Suprapubic skin (tissue), 4 donors: ENCODE data around the gene GRPEL2.

Experiments
- EP300 ChIP-seq: sonication (generic); formaldehyde crosslinking; IDR thresholded peaks from one replicate; pipeline ENCODE4 v1.6.1; 2017; ENCODE audit warnings: antibody characterized with exemption
- POLR2A ChIP-seq, 2 donors: fragments of 450-650 bp; IDR thresholded peaks; one replicate each; pipeline ENCODE4 v1.6.1; 2017; ENCODE audit warnings: antibody characterized with exemption in 2 of 2, mild to moderate bottlenecking in 2 of 2, moderate library complexity in 2 of 2
- POLR2AphosphoS5 ChIP-seq, 3 donors: sonication (generic); formaldehyde crosslinking; IDR thresholded peaks; one replicate each; pipeline ENCODE4 v1.6.1; 2017; ENCODE audit warnings: antibody characterized with exemption in 3 of 3
- TF ChIP-seq, protein P1 (sequence below), 2 donors: fragments of 200-600 bp in 1 of 2; fragments of 450-650 bp in 1 of 2; sonication (generic) in 1 of 2; IDR thresholded peaks; one replicate each; pipeline ENCODE4 v1.5.1; 2016 to 2019; ENCODE audit warnings: antibody characterized with exemption in 2 of 2, mild to moderate bottlenecking in 1 of 2, moderate library complexity in 1 of 2

GRCh38 chr5:149309354-149309753, 35.9 kb upstream of the GRPEL2 start:
- TF ChIP-seq, protein P1, sequence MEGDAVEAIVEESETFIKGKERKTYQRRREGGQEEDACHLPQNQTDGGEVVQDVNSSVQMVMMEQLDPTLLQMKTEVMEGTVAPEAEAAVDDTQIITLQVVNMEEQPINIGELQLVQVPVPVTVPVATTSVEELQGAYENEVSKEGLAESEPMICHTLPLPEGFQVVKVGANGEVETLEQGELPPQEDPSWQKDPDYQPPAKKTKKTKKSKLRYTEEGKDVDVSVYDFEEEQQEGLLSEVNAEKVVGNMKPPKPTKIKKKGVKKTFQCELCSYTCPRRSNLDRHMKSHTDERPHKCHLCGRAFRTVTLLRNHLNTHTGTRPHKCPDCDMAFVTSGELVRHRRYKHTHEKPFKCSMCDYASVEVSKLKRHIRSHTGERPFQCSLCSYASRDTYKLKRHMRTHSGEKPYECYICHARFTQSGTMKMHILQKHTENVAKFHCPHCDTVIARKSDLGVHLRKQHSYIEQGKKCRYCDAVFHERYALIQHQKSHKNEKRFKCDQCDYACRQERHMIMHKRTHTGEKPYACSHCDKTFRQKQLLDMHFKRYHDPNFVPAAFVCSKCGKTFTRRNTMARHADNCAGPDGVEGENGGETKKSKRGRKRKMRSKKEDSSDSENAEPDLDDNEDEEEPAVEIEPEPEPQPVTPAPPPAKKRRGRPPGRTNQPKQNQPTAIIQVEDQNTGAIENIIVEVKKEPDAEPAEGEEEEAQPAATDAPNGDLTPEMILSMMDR (IDR thresholded peaks at IDR 0.05), result no peak
- TF ChIP-seq POLR2AphosphoS5 (IDR thresholded peaks at IDR 0.05) (no peak), POLR2A (IDR thresholded peaks at IDR 0.05) (no peak), EP300 (no peak)
